Urothelium cell line (cell line): ENCODE results near the gene BLOC1S6.
"Not testable (repeated sequence)": the region's sequence is repeated elsewhere in the genome, so short reads cannot be mapped to it uniquely, and the experiment has no call there.

Source experiments
- DNase-seq: peaks from one replicate; pipeline ENCODE4 v3.0.0; 2011; ENCODE audit warnings: low spot score, mixed read lengths
- FAIRE-seq: peaks from 2 replicates; lab custom pipeline; 2011; peaks lifted over from hg19 to GRCh38; lab: Jason Lieb, UNC

The BLOC1S6 gene

DNA sequence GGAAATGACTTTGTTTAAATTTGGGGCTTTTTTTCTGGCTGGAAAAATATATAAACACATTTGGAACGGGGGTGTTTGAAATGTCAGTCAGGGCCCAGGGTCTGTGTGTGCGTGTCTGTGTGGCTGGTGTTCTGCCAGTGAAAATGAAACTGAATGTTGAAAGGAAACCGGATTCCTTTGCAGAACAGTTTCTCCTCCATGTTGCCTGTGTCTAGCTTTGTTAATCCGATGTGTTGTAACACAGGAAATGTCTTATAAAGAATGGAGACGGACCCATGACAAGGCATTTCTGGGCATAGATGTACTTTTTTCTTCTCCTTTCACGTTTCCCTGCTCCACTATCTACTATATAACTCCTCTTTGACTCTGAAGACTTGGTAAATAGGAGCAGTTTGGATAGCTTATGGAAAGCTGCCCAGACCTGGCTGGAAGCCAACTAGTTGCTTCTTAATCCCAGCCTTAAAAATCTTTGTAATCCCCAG, 50.4 kb downstream of the BLOC1S6 start:
- no peak for DNase-seq
- no peak for FAIRE-seq

DNA sequence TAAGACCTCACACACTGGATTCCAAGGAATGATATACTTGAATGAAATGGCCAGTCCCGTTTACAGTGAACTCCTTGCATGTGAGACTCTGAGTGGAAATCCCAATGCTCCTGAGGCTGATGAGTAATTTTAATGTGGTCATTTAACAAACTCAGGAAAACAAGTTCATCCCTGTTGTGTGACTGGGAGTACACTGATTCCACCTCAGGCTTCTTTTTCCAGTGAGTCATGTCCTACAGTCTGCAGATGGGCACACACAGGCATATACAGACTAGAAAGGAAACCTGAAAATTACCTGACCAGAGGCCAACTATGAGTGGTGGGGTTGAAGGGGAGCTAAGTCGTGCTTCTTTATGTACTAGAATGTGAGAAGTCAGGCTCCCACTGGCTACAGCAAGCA, 53.4 kb downstream of the BLOC1S6 start:
- FAIRE-seq = no peak
- DNase-seq = peak; percentile 65

DNA sequence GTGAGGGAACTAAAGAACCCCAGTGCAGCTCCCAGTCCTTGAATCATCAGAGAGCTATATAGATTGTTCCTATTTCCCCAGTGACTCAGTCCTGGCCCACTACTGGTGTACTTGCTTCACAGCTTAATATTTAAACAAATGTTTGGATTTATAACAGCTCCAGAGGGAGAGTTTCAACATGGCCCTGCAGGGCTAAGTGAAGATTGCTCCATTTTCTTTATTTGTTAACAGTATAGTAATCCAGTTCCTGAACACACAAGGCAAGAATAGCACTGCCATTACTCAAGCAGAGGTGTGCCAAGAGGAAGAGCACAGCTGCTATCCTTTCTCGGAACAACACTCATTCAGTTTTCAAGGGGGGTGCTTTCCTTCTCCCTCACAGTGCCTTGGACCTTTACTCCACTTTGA, 54.2 kb downstream of the BLOC1S6 start:
- DNase-seq (no peak), FAIRE-seq (no peak)

DNA sequence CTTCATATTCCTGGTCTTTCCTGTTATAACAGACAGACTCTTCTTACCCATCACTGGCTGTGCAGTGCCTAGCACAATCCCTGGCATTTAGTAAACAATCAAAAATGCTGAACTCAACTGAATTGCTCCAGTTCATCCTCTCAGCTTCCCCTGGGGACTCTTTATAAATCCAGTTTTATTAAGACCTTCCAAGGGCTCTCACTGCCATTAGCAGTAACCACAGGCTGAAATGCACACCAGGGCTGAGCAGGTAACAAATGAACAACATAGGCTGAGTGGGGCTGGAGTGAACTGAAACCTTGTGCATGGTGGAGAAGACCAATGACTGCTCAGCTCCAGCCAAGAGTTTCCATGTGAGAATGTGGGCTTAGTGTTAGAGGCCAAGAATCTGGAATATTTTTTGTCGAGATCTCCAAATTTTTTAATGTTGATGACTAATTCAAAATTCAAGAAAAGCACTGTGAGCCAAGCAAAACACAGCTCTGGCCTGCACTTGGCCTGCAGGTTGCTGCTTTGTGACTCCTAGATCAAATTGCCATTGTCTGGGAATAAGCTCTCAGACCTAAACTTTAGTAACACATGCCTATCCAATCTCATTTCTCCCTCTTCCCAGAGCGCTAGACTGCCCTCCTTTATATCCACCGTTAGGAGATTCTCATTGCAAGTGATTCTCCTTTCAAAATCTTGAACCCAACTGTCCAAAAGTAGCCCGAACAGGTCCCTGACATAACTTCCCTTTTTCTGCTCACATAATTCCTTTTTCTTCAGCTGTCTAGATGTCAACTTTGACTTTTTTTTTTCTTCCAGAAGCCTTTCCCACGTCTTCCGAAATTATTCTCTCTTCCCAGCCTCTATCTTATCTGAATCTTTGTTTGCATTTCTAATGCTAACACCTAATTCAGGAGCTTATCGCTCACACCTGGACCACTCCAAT, 55.1 kb downstream of the BLOC1S6 start:
- peak; percentile 26 for DNase-seq
- FAIRE-seq = no peak

DNA sequence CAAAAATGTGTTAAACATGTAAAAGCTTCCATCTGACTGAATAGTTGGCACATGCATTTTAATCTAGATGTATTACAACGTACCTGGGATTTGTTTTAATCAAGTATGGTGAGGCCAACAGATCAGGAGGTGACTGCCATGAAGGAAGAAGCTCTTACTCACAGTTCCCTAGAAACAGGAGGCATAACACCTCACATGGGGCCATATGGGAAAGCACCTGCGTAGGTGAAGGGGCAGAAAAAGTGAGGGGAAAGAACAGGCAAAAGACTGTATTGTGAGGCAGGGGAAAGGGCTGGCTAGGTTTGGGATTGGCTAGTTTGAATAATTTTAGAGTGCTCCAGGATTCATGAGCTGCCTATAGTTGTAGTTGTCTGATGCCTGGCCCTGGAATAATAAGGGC, 57.3 kb downstream of the BLOC1S6 start:
- DNase-seq = no peak
- FAIRE-seq = no peak

DNA sequence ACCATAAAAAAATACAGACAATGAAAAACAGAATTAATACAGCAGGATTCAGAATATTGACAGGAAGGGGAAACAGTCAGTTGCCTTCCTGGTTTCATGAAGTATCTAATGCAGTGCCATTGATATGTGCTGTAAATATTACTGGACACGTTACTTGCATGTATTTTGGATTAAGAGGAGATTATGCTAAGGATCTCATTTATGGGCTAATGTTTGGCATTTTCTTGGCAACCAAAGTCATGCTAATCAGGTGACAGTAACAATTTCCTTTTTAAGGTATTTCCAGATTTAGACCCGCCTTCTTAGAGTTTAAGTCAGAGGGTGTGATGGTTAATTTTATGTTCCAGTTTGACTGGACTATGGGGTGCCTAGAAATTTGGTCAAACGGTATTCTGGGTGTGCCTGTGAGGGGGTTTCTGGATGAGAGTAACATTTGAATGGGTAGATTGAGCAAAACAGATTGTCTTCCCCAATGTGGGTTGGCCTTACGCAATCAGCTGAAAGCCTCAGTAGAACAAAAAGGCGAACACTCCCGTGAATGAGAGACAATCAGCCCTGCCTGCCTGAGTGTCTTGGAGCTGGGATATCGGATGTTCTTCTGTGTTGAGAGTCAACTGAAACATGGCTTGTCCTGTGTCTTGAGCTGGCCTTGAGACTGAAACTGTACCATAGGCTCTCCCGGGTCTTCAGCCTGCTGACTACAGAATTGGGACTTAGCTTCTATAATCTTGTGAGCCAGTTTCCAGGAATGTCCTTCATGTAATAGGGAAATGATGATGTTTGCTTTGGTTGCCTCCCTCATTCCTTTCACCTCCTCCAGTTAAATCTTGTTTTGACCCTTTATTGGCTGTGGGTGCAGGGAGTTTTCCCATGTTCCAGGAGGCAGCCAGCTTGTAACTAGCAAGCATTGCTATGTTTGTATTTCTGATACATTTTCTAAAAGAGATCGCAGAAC, 58.1 kb downstream of the BLOC1S6 start:
- DNase-seq = no peak
- no peak for FAIRE-seq

DNA sequence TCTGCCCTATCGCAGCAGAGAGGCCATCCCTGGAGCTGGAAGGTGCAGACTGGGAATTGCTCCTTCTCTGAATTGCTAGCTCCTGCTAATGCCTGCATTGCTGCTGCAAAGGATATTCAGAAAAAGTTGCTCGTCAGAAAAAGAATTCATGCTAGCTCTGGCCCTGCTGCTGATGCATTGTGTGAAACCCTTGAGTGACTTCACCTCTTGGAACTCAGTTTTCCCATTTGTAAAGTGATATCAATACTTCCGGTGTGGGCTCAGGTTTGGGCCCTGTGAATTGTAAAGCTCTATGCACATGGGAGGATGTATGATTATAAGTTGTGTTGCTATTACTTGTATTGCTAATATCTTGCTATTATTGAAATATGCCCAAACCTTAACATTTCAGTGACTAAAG, 59.0 kb downstream of the BLOC1S6 start:
- DNase-seq = no peak
- no peak for FAIRE-seq

DNA sequence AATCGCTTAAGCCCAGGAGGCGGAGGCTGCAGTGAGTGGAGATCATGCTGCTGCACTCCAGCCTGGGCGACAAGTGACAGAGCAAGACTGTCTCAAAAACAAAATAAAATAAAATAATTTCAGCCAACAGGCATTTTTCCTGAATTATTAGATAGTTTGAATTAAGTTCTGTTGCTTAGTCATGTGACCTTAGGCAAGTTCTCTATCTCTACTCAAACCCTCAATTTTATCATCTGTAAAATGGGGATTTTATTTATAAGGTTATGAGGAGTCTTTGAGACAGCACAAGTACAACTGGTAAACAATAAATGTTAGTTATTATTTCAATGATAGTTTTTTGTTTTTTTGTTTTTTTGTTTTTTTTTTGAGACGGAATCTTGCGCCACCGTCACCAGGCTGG, 60.6 kb downstream of the BLOC1S6 start:
- DNase-seq (no peak), FAIRE-seq (no peak)

DNA sequence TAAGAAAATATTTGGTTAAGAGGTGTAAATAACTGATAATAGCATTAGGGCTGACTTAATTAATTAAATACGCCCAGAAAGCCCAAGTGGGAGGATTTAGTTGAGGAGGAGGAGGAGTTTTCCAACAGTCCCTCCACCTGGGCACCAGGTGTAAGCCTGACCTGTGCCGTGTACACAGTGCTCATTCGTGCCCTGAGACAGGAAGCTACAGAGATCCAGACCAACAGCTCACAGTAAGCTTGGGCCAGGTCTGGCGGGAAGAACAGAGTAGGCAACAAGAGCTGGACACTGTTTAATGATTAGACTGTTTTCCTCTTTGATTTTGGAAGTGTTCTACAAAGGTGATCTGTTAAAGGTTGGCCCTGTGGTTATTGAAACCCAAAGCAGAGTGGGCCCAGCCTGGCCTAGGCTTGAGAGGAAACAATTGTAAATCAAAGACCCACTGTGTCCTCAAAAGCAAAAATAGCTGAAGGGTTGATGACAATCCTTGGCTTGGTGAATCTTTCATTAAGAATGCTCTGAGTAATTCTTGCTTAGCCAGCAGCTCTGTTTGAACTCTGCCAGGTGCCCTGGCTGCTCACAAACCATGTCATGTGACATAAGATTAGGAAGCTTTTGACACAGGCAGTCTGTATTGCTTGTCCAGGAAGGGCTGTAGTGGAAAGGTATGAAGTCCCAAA, 61.5 kb downstream of the BLOC1S6 start:
- FAIRE-seq (no peak), DNase-seq (peak; percentile 64)

DNA sequence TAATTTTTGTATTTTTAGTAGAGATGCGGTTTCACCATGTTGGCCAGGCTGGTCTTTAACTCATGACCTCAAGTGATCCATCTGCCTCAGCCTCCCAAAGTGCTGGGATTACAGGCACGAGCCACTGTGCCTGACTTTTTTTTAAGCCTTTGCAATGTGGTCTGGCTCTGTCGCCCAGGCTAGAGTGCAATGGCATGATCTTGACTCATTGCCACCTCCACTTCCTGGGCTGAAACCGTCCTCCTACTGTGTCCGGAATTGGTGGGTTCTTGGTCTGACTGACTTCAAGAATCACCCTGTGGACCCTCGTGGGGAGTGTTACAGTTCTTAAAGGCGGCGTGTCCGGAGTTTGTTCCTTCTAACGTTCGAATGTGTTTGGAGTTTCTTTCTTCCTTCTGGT, 62.8 kb downstream of the BLOC1S6 start:
- DNase-seq, FAIRE-seq: not testable (repeated sequence)

DNA sequence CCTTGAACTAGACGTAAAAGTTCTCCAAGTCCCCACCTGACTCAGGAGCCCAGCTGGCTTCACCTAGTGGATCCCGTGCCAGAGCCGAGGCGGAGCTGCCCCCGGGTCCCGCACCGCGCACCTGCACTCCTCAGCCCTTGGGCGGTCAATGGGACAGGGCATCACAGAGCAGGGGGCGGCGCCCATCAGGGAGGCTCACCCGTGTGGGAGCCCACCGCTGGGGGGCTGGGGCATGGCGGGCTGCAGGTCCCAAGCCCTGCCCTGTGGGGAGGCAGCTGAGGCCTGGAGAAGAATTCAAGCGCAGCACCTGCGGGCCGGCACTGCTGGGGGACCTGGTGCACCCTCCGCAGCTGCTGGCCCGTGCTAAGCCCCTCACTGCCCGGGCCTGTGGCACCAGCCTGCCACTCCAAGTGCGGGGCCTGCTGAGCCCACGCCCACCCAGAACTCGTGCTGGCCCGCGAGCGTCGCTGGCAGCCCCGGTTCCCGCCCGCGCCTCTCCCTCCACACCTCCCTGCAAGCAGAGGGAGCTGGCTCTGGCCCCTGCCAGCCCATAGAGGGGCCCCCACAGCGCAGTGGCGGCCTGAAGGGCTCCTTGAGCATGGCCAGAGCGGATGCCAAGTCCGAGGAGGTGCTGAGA, 63.8 kb downstream of the BLOC1S6 start:
- FAIRE-seq (no peak), DNase-seq (no peak)

DNA sequence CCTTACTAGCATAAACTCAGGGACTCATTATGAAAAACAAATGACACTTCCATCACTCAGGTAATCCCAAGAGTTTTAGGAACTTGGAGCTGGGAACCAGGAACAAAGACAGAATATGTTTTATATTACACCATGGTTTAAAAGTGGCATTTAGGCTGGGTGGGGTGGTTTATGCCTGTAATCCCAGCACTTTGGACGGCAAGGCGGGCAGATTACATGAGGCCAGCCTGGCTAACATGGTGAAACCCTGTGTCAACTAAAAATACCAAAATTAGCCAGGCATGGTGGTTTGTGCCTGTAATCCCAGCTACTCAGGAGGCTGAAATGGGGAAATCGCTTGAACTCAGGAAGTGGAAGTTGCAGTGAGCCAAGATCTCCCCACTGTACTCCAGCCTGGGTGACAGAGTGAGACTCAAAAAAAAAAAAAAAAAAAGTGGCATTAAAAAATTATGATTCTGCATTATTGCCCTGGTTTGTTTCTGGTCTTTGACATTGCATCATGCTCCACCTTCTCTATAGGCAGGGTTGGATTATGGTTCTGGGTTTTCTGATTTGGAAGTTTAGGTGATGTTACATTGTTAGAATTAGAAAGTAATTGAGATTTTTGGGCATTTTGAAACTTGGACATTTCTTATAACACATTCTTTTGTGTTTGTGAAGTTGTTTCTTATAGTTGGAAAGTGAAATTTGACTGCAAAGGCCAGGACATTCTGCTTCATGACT, 66.7 kb downstream of the BLOC1S6 start:
- FAIRE-seq (no peak), DNase-seq (no peak)

DNA sequence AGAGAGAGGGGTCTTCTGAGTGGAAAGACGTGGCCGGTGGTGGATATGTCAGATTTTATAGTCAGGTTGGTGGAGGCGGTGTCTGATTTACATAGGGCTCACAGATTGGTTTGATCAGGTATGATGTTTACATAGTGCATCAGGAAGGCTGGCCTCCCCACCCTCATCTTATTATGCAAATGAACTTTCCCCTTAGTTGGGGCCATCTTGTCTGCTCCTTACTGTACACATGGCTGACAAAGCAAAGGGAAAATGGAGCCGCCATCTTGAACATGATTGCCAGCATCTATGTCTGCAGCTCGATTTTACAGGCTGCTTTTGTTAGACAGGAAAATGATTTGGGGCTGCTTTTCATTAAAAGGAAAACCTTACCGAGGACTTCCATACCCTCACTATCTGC, 67.6 kb downstream of the BLOC1S6 start:
- DNase-seq = no peak
- no peak for FAIRE-seq

DNA sequence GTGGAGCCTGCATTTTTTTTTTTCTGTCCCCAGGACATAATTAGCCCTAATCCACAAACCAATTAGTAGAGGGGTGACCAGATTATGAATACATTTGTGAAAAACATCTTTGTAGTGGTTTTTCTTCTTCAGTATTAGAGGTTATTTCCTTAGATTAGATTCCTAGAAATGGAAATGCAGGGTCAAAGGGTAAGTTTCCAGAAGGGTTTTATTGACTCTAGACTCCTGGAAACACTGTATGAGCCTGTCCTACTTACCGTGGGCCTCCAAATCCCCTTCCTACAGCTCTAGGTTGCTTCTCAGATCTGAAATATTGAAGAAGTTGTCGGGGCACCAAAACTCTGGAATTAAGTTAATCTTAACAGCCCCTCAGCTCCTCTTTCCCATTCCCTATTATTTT, 70.1 kb downstream of the BLOC1S6 start:
- no peak for FAIRE-seq
- no peak for DNase-seq

DNA sequence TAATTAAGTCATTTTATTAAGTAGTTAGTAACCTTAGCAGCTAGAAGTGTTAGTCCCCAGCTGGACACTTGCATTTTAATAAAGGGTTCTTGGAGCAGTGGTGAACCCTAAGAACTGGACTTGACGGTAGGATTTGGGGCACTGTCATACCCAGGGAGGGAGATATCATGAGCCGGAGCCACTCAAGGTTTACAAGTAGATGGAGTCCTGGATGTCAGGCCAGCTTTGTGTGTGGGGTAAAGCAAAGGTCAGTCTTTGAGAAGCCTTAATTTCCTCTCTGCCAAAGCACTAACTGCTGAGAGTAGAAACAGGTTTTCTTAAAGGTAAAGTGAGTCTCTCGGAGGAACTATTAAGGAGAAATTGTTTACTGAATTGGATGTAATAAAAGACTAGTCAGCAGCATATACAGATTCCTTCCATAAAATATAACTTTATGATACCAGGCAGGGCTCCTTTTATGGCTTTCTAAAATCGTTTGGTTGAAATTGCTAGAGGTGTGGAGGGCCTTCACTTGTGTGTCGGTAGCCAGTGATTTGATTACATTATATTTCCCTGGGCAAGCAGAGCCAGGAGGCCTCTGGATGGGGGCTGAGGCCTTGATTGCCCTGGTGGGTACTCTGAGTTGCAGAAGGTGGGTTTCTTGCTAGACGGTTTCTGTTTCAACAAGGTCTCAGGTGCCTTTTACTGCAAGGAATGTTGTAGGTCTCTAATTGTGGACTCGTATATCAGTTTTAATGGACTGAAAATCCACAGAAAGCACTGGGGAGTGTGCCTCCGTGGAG, 70.8 kb downstream of the BLOC1S6 start:
- no peak for FAIRE-seq
- no peak for DNase-seq
